ENCODE data around the gene CRHR2.

- no peak for TF ChIP-seq CTCF (IDR thresholded peaks at IDR 0.05)
- TF ChIP-seq POLR2A (IDR thresholded peaks at IDR 0.05): no peak
Measured at GRCh38 chr7:30674420-30674819, 7.8 kb downstream of the CRHR2 start.

All from right lobe of liver (tissue), 4 donors.